ENCODE measurements around the gene PTPN2.

PTPN2 gene

DNA sequence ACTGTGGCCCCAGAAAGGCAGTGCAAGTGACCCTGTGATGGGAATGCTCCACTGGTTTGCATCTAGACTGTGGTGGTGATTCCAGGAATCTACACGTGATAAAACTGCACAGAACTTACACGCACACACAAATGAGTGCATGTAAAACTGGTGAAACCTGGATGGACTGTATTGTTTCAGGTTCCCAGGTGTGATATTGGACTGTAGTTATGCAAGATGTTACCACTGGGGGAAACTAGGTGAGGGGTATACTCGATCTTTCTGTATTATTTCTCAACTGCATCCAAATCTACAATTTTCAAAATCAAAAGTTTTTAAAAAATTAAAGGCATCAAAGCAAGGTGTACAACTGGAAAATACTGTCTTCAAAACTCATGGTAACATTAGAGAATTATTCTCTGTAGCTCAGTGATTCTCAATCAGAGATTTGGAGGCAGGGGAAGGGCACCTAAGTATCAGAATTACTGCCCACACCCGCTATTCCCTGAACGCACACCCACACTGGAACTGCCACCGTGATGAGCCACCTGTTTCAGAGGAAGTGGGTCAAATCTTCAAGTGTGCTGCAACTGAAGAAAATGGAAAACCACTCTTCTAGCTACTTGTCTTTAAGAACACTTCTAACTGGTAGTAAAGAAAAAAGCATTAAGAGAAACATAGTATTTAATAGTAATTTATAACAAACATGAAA lies 26.7 kb downstream of the PTPN2 start:
- no peak for DNase-seq

DNA sequence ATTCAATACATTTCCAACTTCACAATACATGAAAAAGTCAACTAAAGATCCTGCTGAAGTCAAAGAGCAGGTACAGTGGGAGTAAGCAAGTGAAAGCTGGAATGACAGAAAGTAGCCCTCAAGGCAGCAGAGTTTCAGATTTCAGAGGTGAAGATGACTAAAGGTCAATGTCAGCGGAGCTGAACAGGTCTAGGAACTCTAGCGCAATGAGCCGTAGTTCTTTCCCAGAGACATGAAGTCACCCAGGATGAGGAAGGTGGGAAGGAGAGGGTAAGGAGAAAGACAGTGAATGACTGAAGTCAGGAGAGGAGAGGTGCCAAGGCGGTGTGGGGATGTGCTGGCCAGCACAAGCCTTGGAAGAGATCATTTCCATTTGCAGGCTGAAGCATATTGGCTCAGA lies 28.1 kb downstream of the PTPN2 start:
- no peak for DNase-seq

DNA sequence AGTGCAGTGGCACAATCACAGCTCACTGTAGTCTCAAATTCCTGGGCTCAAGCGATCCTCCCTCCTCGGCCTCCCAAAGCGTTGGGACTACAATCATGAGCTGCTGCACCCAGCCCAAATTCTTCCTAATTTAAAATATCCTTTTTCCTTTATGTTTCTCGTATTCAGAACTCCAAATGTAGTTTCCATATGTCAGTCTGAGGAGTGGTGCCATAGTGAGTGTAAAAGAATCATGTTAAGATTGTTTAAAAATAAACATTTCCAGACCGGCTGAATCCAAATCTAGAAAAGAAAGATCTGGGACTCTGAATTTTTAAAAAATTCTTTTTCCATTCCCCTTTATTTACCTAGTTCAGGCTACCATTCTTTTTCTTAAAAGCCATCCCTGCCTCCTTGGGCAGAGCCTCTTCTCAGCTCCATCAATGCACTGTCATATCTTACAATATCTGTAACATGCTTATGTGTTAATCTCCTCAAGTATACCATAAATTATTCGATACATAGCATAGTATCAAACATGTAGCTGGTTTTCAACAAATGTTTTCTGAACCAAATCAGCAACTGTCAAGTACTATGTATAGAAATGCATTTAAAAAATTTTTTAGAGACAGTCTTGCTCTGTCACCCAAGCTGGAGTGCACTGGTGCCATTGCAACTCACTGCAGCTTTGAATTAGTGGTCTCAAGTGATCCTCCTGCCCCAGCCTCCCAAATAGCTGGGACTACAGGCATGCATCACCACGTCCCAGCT lies 31.3 kb downstream of the PTPN2 start:
- DNase-seq: no peak

DNA sequence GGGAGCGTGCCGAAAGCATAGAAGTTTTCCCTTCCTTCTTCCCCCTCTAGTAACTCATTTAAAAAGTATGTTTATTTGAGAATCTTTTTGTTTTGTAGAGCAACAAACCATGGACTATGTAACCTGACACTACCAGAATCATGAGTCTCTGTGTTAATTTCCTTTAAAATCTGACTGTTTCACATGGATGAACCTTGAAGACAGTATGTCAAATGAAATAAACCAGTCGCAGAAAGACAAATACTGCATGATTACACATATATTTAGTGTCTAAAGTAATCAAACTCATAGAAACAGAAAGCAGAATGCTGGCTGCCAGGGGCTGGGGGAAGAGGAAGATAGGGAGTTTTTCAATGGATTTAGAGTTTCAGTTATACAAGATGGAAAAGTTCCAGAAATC lies 32.3 kb downstream of the PTPN2 start:
- no peak for DNase-seq

DNA sequence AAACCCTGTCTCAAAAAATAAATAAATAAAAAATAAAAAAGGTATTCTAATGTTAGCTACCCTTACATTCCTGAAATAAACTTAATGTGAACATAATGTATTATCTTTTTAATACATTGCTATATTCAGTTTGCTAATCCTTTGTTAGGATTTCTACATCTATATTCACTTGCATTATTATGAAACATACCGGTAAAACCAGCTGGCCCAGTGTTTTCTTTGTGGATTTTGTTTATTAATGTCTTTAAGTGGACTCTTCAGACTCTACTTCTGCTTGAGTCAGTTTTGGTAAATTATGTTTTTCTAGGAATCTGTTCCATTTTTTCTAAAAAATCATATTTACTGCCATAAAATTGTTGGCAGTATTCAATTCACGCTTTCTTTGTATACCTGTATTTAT lies 34.5 kb downstream of the PTPN2 start:
- DNase-seq: no peak

DNA sequence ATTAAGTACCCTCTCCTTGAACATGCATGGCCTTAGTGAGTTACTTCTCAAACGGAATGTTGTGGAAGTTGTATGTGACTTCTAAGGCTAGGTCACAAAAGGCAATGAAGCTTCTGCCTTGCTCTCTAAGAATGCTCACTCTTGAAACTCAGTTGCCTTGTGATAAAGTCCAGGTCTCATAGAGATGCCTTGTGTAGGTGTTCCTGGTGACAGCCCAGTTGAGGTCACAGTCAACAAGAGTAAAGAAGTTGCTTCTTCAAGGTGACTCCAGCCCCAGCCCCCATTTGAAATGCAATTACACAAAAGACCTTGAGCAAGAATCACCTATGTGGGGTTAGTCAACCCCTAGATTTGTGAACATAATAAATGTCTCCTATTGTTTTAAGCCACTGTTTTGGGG lies 35.6 kb downstream of the PTPN2 start:
- DNase-seq: no peak

DNA sequence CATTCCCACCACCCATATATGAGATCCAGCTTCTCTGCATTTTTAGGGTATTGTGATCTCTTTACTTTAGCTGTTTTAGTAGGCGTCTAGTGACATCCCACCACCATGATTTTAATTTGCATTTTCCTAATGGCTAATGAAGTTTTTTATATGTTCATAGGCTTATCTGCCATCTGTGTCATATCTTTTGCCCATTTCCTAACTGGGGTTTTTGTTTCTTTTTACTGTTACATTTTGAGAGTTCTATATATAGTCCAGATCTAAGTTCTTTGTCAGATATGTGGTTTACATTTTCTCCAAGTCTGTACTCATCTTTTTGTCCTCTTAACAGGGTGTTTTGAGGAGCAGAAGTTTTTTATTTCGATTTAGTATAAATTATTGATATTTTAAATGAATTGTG lies 39.6 kb downstream of the PTPN2 start:
- DNase-seq: no peak

DNA sequence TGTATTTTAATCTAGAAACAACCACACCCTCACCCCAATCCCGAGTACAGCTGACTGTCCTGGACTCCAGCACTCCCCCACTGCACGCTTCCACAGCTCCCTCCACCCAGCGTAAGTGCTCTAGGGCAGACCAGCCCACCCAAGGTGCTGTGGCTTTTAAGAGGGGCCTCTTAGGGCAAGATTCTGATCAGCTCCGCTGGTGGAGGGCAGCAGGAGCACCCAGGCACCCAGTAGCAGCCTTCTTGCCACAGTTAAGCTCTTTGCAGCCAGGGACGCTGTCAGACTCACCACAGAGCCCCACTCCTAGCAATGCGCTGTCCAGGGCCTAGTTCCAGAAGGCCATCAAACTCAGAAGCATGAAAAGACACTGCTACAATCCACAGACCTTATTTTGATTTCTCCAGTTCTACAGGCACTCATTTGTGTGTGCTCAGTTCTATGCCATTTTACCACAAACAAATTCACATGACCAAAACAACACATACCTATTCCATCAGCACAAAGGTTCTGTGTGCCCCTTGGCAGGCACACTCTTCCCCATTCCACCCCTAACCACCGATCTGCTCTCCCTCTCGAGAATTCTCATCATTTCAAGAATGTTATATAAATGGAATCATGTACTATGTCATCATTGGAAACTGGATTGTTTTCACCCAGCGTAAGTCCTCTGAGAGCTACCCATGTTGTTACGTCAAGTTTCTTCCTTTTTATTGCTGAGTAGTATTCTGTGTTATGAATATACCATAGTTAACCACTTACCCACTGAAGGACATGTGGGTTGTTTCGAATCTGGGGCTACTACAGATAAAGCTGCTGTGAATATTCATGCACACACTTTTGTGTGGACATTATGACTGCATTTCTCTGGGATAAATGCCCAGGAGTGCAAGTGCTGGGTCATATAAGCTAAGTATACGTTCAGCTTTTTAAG lies 40.4 kb downstream of the PTPN2 start:
- no peak for DNase-seq

DNA sequence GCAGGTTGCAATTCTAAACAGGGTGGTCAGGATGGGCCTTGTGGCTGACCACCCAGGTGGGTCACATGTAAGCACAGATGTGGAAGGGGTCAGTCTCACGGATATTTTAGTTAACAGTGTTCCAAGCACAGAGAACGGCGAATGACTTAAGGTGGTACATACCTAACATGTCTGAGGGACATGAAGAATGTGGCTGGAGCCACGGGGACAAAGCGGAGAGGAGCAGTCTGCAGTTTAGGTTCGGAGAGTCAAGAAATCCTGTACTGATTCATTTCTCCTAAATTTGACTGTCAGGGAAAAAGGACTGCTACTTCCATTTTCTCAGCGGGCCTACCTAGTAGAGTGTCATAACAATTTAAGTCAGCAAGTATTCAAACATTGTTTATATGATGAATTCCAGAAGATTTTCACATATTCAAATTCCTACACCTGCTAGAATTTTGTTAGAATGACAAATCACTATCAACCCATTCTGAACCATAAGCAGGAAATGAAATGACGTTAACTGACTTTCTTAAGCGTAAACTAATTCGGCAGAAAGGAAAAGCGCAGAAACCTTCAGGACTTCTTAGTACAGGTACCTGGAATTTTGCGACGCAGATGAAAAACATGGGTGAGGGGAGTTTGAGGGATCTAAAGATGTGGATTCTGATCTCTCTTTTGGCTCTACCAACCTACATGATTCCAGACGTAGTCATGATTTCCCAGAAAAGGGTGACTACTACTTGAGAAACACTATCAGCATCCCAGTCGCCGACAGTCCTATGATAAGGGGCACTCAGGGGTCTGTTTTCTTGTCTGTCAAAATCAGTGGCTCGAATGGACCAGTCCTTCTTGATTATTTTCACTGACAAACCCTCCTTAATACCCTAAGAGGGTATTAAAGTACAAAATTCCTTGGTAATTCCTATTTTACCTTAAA lies 41.3 kb downstream of the PTPN2 start:
- DNase-seq: no peak

DNA sequence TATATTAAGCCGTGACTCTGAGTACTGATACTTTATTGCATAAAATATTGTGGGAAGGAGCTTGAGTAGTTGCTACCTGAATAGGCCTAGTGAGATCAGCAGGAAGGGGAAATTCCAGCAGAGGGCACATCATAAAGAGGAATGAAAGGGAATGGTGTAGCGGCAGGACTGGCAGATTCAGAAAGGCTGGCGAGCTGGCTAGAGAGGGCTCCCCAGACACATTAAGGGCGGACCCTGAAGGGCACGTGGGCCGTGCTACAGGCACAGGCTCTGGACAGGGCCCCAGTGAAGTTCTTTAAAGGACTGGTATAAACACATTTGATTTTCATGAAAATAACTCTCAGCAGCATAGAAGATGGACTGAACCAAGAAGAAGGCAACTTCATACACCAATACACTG lies 43.0 kb downstream of the PTPN2 start:
- DNase-seq: no peak

DNA sequence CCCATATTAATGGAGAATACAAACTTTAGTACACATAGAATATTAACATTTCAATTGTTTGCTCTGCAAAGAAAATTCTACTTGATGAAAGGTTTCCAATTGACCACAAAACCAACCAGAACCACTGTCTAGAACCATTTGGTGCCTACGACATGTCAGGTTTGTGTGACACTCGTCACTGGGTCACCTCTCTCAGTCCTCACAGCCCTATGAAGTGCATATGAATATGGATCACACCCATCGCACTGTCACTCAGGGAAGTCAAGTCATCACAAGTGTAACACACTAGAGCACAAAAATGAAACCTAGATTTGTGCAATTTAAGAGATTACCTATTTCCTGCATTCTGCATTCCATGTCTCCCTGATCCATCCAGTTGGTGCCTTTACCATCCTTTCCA lies 43.7 kb downstream of the PTPN2 start:
- DNase-seq: no peak

DNA sequence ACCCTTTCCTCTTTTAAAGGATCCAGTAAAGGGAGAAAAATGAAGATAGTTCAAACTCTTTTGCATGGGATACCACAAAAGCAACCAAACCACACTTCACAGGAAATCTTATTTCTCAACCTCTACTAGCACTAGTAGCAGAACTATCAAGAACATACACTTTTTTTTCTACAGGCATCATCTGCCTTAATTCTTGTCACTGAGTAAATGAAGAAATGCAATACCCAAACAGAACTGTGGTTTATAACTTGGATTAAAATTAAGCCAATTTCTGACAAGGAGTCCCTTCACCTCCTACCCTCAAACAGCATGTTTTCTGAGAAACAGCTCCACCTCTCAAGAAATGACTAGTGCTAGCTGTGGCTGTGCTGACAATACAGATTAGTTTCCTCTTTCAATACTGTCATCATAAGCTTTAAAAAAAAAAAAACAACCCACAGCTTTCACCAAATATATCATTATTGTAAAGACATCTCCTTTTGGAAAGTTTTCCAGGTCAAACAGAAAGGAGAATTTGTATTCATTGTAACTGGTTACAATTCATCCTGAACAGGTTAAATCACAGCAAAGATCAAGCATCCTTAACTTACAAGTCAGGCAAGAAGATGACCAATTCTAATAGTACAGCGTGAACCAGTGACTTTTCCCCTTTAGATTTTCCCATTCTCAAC lies 44.4 kb downstream of the PTPN2 start:
- DNase-seq: no peak

DNA sequence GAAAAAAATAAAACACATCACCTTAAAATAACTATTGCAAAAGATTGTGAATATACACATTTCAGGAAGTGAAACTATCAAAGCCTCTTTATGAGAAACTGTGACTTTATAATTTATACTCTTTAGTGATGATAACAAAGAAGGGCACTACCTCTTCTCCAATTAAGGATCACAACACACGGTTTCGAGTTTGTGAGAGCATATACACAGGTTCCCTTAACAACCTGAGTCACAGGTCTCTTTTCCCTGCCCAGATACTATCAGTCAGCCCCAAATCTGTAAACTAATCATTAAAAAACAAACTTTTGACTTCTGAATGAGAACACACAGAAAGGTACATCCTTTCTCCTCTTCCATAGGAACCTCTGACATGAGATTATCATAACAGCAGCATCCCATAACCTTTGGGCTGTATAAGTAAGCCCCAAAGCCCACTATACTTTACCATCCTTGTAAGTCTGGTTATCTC lies 44.9 kb downstream of the PTPN2 start:
- DNase-seq: no peak

DNA sequence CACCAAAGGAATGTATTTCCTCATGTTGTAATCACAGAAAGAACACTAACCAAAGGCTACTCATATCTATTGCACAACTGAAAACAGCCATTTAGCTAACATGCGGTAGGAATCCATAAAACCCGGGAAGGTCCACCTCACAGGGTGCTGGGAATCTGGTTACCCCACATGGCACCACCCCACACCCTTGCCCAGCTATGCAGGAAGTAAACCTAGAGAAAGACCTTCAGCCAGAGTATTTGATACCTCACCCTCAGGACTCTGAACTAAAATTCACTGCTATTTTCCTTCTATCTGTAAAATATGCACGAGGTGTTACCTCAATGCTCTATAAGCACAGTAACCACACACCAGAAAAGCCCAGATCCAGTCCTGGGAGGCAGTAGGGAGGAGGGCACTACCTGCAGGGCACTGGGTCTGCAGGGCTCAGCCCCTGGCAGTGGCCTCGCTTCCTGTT lies 45.8 kb downstream of the PTPN2 start:
- DNase-seq: no peak

DNA sequence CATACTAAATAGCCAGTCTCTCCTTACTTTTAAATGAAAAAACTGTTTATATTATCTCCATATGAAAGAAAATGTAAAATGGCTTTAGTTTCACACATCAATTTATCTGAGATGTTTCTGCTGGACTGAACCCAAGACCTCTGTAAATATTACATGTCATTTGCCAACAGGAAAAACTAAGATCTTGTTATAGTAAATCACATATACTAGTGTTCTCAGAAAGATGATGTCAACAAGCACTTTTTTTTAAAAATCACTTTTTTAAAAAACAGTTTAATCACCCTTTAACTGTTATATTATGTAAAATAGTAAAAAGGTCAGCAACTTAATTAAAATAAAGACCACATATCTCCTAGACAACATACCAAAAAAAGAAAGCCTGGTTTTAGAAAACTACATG lies 46.3 kb downstream of the PTPN2 start:
- DNase-seq: no peak

DNA sequence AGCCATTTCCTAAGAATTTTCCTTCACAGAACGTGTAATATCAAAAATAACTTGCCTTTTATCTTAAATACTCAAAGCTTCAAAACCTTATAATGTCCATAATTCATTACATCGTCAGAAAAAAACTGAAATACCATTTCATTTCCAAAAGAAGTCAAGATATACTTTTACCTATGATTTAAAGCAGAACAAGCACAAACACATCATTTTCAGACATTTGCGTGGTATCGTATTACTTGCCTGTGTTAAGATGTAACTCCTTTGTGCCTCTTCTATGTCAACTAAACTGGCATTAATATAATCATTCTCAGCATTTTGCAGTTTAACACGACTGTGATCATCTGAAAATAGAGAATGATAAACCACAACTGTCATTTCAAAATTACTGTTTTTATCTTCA lies 47.5 kb downstream of the PTPN2 start:
- no peak for DNase-seq

DNA sequence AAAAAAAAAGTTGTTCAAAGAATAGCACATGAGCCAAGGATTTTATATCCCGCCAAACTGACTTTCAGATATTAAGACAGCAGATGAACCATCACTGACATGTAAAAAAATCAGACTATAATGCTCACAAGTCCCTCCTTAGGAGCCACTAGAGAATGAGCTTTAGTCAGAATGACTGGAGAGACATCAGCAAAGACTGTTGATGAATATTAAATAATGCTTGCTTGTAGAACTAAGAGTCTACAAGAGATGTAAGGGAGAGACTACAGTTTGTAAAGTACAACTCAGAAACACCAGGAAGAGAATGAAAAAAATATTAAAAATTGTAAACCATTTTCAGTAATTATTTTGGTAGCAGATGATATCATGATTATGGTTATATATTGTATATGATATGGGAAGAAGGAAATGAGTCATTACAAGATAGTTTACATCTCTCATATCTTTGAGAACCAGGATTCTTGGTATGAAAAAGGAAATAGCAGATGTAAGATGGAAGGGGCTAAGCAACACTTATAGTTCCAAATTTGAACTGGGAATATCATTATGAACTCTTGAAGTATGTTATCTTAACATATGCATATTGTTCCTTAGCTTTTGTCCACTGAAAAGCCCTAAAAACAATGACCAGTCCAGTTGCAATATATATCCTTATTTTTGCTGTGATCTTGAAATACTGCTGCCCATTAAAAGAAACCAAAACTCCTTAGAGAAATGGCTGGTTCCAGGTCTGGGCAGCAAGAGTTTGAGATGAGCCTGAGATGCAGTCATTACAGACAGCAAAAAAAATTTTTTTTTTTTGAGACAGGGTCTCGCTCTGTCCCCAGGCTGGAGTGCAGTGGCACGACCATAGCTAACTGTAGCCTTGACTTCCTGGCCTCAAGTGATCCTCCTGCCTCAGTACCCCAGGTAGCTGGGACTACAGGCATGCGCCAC lies 55.7 kb downstream of the PTPN2 start:
- DNase-seq: no peak

DNA sequence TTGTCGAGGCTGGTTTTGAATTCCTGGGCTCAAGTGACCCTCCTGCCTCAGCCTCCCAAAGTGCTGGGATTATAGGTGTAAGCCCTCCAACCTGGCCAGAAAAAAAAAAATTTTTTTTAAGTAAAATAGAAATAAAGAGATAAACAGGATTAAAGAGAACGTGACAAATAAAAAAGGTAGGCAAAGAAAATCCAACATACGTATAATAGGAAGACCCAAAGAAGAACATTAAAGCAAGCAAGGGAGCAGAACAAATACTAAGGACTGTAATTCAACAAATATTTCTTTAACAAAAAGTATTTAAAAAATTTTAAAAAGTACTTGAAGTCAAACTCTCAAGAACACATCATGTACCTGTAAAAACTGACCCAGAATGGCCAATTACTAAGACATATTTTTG lies 56.4 kb downstream of the PTPN2 start:
- no peak for DNase-seq

DNA sequence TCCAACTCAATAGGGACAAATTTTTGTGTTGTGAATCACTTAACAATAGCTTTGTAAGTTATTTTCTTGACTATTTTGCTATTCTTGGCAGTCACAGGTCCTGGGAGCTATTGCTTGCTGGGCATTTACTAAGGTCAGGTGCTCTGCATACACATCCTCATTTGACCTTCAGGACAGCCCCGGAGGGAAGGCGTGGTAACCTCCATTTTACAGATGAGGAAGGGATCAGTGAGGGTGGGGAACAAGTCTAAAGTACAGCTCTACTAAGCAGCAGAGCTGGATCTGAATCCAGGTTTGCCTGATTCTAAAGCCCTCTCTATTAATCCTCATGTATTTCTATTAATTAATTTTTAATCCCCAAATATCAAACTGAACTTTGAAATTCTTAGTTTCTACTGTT lies 58.8 kb downstream of the PTPN2 start:
- no peak for DNase-seq

DNA sequence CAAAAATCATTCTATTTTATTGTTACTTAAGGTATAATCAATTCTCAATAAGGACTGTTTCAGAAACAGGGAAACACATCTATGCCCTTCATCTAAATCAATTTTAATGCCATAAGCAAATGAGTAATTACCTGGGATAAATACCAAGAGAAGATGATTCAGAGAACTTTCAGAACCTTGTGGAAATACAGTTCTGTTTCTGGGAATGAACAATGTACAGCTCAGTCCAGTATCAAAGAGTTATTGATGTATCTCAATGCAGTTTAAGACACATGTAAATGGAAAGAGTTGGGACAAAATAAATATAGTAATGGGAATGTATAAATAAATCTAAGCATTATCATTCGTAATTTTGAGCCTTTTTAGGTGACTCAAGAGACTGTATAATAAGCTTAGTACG lies 60.1 kb downstream of the PTPN2 start:
- DNase-seq: no peak

DNA sequence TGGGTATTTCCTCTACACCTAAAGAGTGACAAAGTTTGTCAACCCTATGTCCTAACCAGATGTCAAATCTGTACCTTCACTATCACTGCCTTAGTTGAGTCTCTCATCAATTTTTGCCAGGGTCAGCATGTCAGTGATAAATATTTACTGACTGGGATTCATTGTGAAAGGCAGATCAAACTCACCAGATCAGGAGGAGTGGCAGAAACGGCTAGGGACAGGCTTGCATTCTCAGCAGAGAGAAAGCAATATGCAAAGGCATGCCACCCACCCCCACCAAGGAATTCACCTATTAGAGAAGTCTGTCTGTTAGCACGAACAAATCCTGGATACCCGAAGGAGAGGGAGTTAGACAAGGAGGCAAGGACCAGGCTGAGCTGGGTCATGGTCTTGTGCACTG lies 62.6 kb downstream of the PTPN2 start:
- no peak for DNase-seq

Data from COR-L47 (cell line).